Spinal cord (tissue), 10 donors: ENCODE results near the gene GALNT4. TPM values are rescaled to one million over a fixed set of nuclear protein-coding genes. Genes with fewer than 3 reads are reported as not detected.

ENCODE experiments used
- DNase-seq, 6 donors: peaks; one replicate each; pipeline versions ENCODE4 v3.0.0 to v3.0.0-alpha.2; 2013 to 2015; ENCODE audit warnings: low spot score in 6 of 6, low read depth in 4 of 6
- H3K27ac ChIP-seq: one replicate; pipeline ENCODE4 v1.5.1; 2013; ENCODE audit warnings: low read depth, low read length, control low read depth
- H3K27me3 ChIP-seq: one replicate; pipeline ENCODE4 v1.6.1; 2013; ENCODE audit warnings: low read length; ENCODE audit not compliant: control insufficient read depth, insufficient read depth
- H3K36me3 ChIP-seq: one replicate; pipeline ENCODE4 v1.6.1; 2013; ENCODE audit warnings: low read length; ENCODE audit not compliant: control insufficient read depth, insufficient read depth
- H3K4me1 ChIP-seq: one replicate; pipeline ENCODE4 v1.6.1; 2013; ENCODE audit warnings: low read length; ENCODE audit not compliant: control insufficient read depth, insufficient read depth
- H3K4me3 ChIP-seq: one replicate; pipeline ENCODE4 v1.5.1; 2013; ENCODE audit warnings: low read depth, low read length, control low read depth
- H3K9me3 ChIP-seq: one replicate; pipeline ENCODE4 v1.6.1; 2013; ENCODE audit warnings: low read length; ENCODE audit not compliant: control insufficient read depth, insufficient read depth
- WGBS: methylation state at CpG from one replicate; pipeline ENCODE4 v1.1.5; 2013; ENCODE audit warnings: missing lambda C conversion rate; ENCODE audit not compliant: insufficient coverage; 5-methylcytosine and 5-hydroxymethylcytosine counted together
- polyA plus RNA-seq, 2 donors: library from polyadenylated mRNA; unstranded; fragments of 120-200 nt; gene quantifications; one replicate each; pipeline ENCODE4 v1.2.1, GENCODE V29; 2013; ENCODE audit not compliant: insufficient read length in 2 of 2
- total RNA-seq, 2 donors: library from RNA; depleted of rRNA in 1 of 2; stranded (reverse); fragments of 120-200 nt in 1 of 2; fragments of >200 nt in 1 of 2; gene quantifications; one replicate each; pipeline versions ENCODE4 v1.2.3 to v1.2.4, GENCODE V29; 2013 to 2014
- donor health status: healthy.

The GALNT4 gene
- total and polyA plus RNA-seq, 4 donors, result 1.8 to 6.0 (median 5.1) TPM

DNA sequence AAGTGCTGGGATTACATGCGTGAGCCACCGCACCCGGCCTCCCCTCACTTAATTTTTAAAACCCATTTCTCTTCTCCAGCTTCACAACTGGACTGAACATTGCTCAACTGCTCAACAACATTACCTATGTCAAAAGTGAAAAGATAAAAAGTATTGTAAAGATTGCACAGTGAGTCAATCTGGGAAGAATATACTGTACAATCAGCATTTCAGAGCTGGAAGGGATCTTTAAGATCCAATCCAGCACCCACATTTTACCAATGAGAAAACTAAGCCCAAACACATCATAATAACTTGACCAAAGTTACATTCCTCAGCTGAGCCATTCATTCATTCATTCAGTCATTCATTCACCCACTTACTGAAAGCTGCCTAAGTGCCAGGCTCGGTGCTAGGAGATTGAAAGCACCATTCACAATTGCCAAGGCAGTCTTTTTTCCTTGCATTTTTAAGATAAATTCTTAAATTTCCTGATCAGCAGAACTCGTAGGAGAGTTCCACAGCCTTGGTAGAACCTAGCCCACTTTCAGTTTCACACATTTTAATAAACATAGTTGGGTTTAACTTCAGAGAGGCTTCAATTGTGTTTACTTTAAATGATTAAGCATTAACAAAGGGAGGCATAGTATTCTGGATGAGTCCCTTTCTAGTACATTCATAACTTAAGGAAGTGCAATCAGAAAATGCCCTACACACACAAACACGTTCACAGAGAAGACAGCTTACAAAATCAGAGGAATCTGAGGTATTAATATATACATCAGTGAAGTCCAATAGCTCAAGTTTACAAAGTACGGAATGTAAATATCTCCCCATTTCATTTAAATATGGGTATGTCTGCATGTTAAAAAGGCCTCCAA is 3.0 kb downstream of the GALNT4 start:
- 88% methylated on average over 4 of the region's 7 CpGs for WGBS
- Histone ChIP-seq H3K27ac (no peak overlapping the region), H3K4me3 (no peak overlapping the region), H3K27me3 (no peaks in the 10 kb centered on the region), H3K9me3 (no peaks in the 10 kb centered on the region), H3K36me3 (peaks cover 4% of the 10 kb centered on the region), H3K4me1 (peaks cover 17% of the 10 kb centered on the region)
- no peak for DNase-seq

DNA sequence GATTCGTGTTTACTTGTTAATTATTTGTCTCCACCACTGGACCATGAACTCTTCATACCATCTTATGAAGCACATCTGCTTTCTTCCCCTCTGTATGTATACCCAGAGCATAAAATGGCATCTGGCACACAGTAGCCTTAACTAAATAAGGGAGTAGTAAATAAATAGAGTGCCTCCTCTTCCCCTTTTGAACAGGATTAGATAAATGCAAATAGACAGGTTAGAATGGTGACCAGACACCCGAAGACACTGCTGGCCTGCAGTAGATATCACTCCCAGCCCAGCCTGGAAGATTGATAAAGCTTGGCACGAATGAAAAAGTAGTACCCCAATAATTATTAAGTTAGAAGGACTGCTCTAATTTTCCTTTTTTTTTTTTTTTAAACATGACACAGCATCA is 6.9 kb downstream of the GALNT4 start:
- no peak for DNase-seq
- no CpG with 5 or more reads among the region's 3 CpGs for WGBS
- Histone ChIP-seq H3K27ac (no peak overlapping the region), H3K4me3 (no peak overlapping the region), H3K4me1 (no peaks in the 10 kb centered on the region), H3K36me3 (no peaks in the 10 kb centered on the region), H3K9me3 (no peaks in the 10 kb centered on the region), H3K27me3 (no peaks in the 10 kb centered on the region)

DNA sequence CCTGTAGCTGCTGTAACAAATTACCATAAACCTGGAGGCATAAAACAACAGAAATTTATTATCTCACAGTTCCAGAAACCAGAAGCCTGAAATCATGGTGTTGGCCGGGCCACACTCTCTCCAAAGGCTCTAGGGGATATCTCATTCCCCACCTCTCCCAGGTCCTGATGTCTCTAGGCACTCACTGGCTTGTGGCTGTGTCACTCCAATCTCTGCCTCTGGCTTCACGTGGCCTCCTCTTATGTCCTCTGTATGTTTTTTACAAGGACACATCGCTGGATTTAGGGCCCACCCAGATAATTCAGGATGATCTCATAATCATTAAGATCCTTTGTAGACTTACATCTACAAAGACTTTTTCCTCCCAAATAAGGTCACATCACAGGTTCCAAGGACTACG is 8.0 kb downstream of the GALNT4 start:
- DNase-seq, result no peak
- Histone ChIP-seq H3K4me1 (no peaks in the 10 kb centered on the region), H3K9me3 (no peaks in the 10 kb centered on the region), H3K4me3 (no peak overlapping the region), H3K27ac (no peak overlapping the region), H3K27me3 (no peaks in the 10 kb centered on the region), H3K36me3 (no peaks in the 10 kb centered on the region)
- WGBS, result 83% methylated on average over 4 of the region's 4 CpGs

DNA sequence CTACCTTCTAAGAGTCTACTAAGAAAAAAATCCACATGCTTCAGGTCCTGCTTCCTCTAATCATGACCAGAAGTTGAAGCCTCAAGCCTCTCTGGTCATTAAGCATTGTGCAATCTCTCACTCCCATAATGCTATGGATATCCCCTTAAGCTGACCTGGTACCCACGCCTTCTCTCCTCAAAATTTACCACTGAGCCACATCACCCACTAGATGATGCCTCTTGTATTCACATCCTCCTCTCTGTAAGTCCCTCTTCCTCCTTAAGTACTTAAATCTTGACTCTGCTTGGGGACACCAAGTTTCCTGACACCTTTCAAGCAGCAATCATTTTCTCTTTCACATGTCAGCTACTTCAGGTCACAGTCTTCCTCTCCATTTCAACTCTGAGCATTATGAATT is 9.8 kb downstream of the GALNT4 start:
- no peak for DNase-seq

DNA sequence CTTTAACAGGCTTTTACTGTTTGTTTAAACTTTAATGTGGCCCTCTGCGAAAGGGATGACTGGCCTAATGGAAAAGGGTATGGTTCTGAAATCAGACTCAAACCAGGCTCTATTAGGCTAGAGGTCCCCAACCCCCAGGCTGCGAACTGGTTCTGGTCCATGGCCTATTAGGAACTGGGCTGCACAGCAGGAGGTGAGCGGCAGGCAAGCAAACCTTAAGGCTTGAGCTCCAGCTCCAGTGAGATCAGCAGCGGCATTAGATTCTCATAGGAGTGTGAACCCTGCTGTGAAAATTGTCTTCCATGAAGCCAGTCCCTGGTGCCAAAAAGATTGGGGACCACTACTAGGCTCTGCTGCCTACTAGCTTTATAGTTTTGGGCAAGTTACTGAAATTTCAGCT is 11.1 kb downstream of the GALNT4 start:
- 81% methylated on average over 3 of the region's 4 CpGs for WGBS
- H3K27ac ChIP-seq, result no peak overlapping the region

More for the DNA sequence above, 9.8 kb downstream of the GALNT4 start:
- Histone ChIP-seq H3K9me3 (no peaks in the 10 kb centered on the region), H3K27ac (no peak overlapping the region), H3K36me3 (no peaks in the 10 kb centered on the region), H3K4me3 (no peak overlapping the region), H3K27me3 (no peaks in the 10 kb centered on the region), H3K4me1 (no peaks in the 10 kb centered on the region)
- 100% methylated on average over 1 of the region's 1 CpG for WGBS

DNA sequence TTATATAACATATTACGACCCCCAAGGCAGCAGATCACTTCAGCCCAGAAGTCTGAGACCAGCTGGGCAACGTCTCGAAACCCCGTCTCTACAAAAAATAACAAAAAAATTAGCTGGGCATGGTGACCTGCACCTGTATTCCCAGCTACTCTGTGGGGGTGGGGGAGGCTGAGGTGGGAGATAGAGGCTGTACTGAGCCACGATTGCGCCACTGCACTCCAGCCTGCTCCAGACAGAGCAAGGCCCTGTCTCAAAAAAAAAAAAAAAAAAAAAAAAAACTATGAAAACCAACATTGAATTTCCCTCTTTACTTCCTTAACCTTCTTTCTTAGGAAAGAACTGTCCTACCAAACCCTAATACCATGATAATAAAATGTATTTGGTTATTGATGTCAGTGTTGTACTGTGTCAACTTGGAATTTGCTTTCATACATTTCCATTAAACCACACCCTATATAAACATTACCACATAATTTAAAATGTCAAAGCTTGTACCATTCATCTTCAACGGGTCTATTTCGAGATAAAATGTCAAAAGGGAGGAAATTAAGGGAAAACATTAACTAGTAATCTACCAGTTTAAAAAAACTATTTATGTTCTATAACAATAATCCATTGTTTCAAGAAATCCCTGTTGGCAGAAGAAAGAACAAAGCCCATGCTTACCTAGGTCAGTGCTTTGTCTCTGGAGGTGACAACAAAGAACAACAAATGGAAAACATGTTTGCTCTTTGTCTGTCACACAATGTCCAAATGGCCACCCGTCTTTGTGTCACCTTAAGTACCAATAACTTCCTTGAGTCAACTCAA is 17.4 kb downstream of the GALNT4 start:
- no peak overlapping the region for H3K4me3 ChIP-seq
- 55% methylated on average over 1 of the region's 9 CpGs for WGBS

More for the DNA sequence above, 11.1 kb downstream of the GALNT4 start:
- H3K36me3 ChIP-seq, result no peaks in the 10 kb centered on the region
- H3K4me3 ChIP-seq, result no peak overlapping the region
- DNase-seq, result no peak
- no peaks in the 10 kb centered on the region for H3K27me3 ChIP-seq
- no peaks in the 10 kb centered on the region for H3K9me3 ChIP-seq
- no peaks in the 10 kb centered on the region for H3K4me1 ChIP-seq

DNA sequence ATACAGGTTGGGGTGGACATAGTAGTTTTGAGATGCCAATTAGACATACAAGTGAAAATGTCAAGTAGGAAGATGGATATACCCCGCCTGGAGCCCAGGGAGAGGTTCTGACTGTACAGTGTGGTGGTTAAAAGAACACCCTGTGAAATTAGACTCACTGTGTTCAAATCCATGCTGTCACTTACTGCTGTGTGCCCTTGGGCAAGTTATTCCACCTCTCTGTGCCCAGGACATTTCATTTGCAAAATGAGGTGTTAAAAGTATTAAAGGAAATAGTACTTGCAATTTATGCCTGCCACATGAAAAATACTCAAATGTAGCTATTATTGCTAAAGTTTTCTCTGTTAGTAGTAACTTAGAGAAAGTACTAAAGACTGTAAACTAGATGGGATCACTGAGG is 18.5 kb downstream of the GALNT4 start:
- WGBS, result 80% methylated on average over 1 of the region's 1 CpG
- Histone ChIP-seq H3K4me1 (no peaks in the 10 kb centered on the region), H3K4me3 (no peak overlapping the region), H3K36me3 (no peaks in the 10 kb centered on the region), H3K27me3 (no peaks in the 10 kb centered on the region), H3K9me3 (no peaks in the 10 kb centered on the region), H3K27ac (no peak overlapping the region)
- no peak for DNase-seq

More for the DNA sequence above, 17.4 kb downstream of the GALNT4 start:
- no peak overlapping the region for H3K27ac ChIP-seq
- no peak for DNase-seq
- H3K4me1 ChIP-seq, result no peaks in the 10 kb centered on the region
- no peaks in the 10 kb centered on the region for H3K27me3 ChIP-seq
- no peaks in the 10 kb centered on the region for H3K36me3 ChIP-seq
- no peaks in the 10 kb centered on the region for H3K9me3 ChIP-seq

DNA sequence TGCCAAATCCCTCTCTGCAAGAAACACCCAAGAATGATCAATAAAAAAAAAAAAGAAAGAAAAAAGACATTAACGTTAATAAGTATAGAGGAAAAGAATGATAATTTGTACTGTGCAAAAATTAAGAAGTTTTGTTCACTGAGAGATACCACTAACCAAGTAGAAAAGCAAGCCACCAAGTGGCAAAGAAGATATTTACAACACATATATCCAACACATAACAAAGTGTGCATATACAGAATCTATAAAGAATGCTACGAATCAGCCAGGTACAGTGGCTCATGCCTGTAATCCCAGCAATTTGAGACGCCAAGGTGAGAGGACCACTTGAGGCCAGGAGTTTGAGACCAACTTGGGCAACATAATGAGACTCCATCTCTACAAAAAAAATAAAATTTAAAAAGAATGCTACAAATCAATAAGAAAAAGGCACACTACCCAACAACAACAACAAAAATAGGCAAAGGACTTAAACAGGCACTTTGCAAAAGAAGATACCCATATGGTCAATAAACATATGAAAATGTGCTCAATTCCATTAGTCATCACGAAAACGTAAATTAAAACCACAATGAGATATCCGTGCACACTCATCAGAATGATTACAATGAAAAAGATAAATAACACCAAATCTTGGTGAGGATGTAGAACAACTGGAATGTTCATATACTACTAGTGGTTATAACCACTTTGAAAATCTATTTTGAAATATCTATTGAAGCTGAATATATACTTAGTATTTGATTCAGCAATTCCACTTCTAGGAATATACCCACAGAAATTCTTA is 19.8 kb downstream of the GALNT4 start:
- Histone ChIP-seq H3K27ac (no peak overlapping the region), H3K4me1 (no peaks in the 10 kb centered on the region), H3K27me3 (no peaks in the 10 kb centered on the region), H3K36me3 (peaks cover 2% of the 10 kb centered on the region), H3K4me3 (no peak overlapping the region), H3K9me3 (no peaks in the 10 kb centered on the region)
- DNase-seq, result no peak
- WGBS, result 100% methylated on average over 1 of the region's 6 CpGs

DNA sequence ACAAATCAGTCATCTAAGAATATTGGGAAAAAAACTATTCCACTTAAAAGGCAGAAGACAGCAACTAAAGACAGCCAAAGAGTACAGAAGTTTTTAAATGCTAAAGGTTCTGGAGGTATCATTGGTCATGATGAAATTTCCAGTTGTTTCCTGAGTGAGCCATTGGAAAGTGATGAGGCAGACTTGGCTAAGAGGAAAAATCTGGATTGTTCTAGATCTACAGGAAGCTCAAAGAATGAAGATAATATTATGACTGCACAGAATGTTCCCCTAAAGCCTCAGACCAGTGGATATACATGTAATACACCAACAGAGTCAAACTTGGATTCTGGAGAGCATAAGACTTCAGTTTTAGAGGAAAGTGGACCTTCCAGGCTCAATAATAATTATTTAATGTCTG is 22.8 kb downstream of the GALNT4 start:
- Histone ChIP-seq H3K27me3 (no peaks in the 10 kb centered on the region), H3K4me3 (no peak overlapping the region), H3K9me3 (no peaks in the 10 kb centered on the region), H3K36me3 (peaks cover 3% of the 10 kb centered on the region), H3K4me1 (no peaks in the 10 kb centered on the region), H3K27ac (no peak overlapping the region)
- DNase-seq, result no peak
